ENCODE data around the gene YES1.

The YES1 gene

DNA sequence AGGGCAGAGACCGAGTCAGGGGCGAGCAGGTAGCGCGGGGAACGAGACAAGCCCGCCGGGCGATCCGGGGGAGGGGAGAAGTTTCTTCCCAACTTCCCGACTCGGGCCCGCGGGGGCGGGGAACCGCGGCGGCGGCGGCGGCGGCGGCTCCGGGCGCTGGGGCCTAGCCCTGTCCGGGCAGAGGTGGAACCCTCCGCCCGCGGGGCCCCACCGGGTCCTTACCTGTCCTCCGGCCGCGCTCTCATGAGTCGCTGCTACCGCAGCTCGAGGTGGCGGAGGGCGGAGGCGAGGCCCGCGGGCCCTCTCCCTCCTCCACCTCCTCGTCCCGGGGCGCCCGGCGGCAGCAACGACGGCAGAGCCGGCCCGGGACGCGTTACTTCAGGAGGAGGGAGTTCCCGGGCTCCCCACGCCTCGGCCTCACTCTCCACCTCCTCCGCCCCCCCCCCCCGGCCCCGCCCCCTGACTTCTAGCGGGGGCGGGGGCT, at the start of gene YES1:
TSS of gene YES1 (minus strand) at position 351 of the 484 bp plus-strand sequence. CDS start 55,415 bp downstream, outside the sequence.
- DNase-seq (ENCODE audit: low read depth in 2 of 2), result no peak

DNA sequence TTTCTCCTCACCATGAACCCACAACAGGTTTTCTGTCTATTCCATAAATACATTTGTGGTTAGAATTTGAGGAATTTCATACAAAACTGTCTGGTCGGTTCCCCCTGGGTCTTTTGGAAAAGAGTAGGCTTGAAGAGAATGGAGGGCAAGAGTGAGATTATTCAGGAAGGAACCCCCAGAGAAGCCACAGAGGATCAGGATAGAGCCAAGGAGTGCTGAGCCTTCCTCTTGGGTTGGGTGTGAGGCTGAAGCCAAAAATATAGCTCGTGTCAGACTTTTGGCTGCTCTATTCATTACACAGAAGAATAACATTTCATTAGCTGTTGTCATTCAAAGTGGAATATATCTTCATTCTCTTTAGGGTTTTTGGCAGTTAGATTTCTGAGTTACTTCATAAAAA, 45.9 kb upstream of the YES1 start:
- DNase-seq (ENCODE audit: low read depth in 2 of 2), result no peak

DNA sequence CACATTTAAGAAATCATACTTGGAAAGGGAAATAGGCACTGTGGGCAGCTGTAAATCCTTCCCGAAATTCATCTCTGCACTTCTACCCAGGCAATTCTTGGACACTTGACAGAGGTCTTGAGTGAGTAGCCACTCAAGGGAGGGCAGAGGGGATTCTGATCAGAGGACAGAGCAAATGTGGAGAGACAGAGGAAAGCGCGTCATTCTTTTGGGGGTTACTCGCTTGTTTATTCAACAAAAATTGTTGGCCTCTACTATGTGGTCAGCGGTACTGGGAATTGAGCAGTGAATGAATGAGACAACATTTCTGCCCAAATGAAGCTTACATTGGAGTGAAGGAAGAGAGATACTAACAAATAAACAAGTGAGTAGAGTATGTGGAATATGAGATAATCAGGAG, 41.4 kb upstream of the YES1 start:
- no peak for DNase-seq (ENCODE audit: low read depth in 2 of 2)

DNA sequence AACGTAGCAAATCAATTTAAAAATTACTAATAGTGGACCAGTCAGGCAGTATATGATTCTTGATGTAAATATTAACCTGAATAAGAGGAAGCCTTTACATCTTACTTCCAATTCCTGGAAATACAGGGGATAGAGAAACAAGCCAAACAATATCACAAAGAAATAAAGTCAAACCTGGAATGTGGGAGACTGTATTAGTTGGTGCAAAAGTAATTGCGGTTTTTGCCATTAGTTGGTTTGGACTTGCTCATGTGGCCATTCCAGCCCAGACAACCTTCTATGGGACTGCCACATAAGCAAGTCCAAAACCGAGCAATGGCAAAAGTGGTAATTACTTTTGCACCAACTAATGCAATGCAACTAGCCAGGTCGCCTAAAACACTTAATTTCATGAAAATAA, 38.9 kb upstream of the YES1 start:
- no peak for DNase-seq (ENCODE audit: low read depth in 2 of 2)

DNA sequence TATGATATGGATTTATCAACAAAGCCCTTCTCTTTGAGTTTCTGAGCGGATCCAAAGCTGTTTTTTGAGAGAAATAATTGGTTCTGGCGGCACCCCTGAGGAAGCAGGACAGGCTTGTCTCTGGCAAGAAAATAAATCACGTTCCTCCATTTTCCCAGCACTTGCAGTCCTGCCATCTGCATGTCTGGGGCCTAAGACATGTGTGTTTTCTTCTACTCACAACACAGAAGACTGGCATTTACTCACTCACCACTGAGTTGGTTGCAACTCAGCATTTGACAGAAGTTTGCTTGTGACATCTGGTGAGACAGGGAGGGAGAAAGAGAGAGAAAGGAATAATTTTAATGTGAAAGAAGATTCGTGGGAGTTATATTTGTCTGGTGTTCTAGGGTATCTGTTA, 37.0 kb upstream of the YES1 start:
- no peak for DNase-seq (ENCODE audit: low read depth in 2 of 2)

DNA sequence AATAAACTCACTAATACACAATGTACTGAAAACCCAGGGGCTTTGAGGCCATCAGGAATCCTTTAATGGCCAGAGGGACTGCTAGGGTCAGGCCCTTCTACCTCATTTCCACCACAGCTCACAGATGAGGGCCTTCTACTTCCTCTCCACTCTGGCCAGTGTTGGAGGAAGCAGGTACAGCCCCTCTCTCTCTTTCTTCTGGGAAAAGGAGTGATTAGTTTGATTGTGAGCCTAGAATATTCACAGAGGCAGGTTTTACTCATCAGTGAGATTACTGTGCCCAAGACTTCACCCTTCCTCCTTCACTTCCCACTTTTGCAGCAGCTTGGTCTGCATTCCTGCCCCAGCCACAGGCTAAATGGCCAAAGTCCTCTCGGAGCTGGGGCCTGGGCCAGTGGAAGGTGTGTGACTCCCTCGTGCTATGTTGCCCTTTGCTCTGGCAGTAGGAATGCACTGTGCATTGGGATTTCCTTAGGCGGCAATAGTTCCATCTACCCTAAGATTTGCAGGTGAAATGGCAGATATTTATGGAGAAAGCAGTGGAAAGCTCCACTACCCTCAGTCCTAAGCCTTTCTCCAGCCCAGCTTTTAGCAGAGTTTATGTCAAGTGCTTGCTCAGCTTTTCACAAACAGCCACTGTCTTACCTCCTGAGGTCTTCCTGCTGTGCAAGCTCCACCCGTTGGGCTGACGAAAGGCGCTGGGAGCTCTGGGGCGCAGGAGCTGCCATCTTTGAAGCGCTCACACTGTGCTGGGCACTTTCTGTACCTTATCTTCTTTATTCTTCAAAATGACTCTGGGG, 36.2 kb upstream of the YES1 start:
- no peak for DNase-seq (ENCODE audit: low read depth in 2 of 2)

DNA sequence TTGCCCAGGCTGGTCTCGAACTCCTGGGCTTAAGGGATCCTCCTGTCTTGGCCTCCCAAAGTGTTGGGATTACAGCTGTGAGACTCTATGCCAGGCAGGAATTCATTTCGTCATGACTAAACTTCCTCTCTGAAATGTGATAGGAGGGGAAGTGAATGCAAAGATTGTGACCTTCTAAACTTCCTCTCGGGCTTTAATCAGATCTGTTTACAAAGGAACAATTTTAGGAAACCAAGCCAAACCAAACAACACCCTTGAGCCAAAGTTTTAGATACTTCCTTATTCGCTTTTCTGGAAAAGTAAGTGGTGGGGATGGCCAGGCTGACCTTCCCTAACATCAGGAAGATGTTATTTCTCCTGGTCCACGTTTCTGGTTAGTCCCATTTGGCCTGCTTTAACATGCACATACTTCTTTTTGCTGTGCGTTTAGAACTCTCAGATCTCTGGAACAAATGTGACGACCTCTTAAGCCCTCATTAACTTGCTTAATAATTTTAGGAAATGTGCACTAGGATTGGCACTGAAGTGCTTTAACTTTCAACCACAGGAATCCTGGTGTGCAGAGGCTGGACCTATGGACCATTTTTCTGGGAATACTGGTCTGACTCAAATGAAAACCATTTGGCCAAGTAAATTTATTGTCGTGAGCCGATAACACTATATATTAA, 33.2 kb upstream of the YES1 start:
- no peak for DNase-seq (ENCODE audit: low read depth in 2 of 2)

DNA sequence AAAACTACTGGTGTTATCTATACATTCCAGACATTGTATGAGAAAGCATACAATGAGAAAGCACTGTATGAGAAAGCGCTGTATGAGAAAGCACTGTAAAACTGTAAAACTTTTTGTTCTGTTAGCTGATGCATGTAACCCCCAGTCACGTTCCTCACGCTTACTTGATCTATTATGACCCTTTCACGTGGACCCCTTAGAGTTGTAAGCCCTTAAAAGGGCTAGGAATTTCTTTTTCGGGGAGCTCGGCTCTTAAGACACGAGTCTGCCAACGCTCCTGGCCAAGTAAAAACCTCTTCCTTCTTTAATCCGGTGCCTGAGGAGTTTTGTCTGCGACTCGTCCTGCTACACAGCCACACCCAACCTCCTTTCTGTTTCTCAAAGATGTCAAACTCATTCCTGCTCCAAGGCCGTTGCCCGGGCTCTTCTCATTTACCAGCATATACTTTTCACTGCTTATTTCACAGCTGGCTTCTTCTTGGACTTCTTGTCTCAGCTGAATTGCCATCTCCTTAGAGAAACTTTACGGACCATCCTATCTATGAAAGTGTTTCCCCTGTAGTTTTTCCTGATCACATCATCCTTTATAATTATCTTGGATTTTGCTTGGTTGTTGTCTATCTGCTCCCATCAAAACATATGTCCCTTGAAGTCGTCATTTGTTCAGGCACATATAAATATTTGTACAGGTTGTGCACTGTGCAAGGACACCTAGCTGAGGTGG, 29.8 kb upstream of the YES1 start:
- no peak for DNase-seq (ENCODE audit: low read depth in 2 of 2)

DNA sequence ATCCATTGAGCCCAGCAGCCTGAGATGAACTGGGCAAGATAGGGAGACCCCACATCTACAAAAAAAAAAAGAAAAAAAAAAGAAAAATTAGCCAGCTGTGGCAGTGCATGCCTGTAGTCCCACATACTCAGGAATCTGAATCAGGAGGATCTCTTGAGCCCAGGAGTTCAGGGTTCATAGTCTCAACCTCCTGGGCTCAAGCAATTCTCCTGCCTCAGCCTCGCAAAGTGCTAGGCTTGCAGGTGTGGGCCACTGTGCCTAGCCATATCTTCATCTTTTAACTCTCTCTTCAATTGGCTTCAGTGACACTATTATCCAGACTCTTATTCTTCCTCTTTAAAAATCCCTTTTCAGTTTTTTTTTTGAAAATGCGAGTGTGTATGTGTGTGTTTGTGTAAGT, 28.5 kb upstream of the YES1 start:
- no peak for DNase-seq (ENCODE audit: low read depth in 2 of 2)

DNA sequence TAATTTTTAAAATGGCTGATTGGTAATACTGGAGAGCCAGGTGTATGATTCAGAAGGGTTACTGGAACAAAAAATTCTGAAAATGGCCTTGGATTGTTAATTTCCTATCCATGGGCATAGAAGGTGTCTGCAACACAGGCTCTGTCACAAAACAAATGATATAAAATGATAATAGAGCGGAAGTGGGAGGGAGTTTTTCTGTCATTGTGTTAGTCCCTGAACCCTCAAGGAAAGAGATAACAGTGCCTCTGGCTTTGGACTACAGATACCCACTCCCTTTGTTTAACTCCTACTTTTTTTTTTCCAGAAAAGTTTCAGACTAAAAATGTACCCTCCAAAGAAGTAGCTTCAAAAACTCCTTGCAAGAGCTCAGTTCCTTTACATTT, 28.0 kb upstream of the YES1 start:
- no peak for DNase-seq (ENCODE audit: low read depth in 2 of 2)

DNA sequence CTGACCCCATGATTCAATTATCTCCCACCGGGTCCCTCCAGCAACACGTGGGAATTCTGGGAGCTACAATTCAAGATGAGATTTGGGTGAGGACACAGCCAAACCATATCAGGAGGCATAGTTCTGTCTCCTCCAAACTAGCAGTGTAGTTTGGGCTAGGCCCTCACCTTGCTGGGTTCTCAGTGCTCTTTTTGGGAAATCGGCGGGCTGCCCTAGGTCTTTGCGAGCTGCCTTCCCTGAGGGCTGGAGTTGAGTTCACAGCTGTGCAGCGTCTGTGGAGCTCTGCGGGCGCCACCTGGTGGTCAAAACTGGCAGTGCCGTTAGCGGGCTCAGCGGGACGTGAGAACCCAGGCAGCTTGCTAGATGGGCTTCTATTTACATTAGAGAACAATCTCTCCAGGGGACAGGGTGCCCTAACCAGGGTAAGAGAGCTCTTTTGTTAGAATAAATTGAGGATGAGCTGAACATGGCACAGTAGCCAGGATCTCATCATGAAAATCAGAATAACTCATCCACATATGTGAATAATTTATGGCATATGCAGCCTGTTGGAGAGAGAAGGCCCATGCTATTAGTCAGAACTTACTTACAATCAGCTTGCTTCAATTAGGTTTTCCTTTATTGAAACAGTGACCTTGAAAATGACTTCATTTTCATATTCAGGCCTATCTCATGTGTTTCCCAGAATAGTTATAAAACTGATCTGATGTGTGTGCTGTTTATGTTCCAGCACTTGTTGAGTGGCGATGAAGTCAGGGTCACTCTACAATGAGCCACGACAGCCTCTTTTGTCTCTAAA, 27.4 kb upstream of the YES1 start:
- peak; percentile 83 to 87 for DNase-seq (ENCODE audit: low read depth in 2 of 2)

DNA sequence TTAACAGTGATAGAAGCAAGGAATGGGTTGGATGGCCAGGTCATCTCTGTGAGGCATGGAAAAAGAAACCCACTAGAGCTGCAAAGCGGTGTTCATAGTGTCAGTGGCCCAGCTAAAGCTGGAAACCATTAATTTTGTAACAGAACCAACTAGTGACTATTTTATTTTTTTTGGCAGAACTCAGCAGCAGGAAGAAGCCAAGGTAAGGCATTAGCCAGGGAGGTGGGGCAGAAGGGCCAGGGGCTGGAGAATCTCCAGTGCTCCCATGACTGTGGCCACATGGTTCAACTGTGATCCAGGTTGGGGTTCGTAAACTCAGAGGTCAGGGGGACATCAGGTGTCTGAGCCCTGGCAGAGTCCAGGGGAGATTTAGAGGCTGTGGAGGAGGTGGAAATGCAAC, 25.9 kb upstream of the YES1 start:
- DNase-seq (ENCODE audit: low read depth in 2 of 2), result no peak

DNA sequence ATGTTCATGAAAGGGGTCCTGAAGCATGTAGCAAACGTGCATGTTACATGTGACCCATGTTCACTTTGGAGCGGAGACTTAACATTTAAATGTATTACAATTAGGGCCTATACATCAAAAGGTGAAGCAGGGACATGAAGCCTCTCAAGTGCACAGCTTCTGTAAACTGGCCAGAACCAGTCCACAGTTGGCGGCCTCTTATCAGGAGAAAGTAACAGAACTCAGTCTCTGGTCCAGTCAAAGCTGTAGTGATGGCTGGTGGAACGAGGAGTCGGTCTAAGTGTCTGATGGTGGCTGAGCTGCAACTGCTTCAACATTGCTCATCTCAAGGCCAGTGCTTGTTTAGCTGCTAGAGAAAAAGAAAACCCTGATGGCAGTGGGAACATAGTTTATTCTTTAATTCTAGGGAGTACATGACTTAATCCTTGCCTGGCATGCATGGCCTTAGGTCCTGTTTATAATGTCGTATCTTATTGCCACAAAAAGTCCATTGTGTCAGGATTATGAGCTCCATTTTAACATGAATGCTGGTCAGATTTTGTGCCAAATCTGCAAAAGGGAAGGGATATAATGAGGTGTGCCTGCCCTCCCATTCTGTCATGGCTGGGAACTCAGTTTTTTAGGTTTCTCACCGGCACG, 22.2 kb upstream of the YES1 start:
- no peak for DNase-seq (ENCODE audit: low read depth in 2 of 2)

DNA sequence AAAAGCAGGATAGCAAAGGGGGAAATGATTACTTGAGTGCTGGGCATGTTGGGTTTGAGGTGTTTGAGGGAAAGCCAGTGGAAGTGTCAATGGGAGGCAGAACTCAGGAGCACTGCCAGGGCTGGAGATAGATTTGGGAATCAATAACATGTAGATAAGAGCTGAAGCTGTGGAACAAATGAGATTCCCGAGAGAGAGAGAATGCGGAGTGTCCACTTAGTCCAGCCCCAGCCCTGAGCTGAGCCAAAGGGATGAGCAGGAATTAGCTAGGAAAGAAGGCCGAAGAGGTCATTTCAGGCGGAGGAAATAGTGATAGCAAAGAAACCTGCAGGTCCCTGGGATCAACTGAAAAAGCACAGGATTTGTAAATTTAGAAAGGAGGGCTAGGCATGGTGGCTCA, 21.2 kb upstream of the YES1 start:
- DNase-seq (ENCODE audit: low read depth in 2 of 2), result no peak

DNA sequence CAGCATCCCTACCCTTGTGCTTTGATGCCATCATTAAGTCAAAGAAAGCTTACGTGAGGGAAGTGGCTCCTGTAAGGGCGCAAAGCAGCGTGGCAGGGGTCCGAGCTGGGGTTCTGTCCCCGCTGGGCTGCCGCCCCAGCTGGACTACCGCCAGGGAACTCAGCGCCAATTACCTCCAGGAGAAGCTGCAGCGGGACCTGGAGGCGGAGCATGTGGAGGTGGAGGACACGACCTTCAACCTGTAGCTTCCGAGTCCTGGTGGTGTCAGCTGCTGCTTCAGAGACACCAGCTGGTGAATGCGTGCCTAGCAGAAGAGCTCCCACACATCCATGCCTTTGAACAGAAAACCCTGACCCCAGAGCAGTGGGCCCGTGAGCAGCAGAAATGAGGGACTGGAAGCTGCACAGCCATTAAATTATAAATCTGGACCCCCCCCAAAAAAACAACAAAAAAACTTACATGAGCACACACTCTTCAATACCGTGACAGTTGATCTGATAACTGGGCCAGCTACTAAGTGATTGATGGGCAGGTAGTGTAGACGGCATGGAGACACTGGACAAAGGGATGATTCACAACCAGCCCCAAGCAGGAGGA, 20.1 kb upstream of the YES1 start:
- no peak for DNase-seq (ENCODE audit: low read depth in 2 of 2)

DNA sequence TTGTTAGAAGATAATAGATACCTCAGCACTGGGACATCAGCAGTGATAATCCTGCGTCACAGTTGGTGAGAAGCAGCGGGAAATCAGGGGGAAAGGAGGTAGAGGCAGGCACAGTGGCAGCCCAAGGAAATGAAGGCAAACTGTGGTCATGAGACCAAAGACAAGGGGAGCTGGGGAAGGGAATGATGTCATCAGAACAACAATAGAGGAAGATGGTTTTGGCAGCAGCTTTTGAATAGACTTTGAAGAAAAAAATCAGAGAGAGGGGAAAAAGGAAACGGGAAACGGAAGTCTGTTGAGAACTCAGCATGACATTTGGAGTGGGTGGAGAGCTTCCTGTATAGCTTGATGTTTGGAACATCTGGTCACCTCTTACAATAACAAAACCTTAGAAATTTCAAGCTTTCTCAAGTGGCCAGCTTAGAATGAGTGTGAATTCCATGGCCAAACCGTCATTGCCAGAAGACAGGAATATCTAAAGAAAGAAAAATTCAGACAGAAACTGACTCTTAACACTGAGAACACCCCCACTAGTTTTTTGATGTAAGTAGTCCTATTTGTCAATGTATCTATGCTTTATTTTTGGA, 18.4 kb upstream of the YES1 start:
- DNase-seq (ENCODE audit: low read depth in 2 of 2), result no peak

DNA sequence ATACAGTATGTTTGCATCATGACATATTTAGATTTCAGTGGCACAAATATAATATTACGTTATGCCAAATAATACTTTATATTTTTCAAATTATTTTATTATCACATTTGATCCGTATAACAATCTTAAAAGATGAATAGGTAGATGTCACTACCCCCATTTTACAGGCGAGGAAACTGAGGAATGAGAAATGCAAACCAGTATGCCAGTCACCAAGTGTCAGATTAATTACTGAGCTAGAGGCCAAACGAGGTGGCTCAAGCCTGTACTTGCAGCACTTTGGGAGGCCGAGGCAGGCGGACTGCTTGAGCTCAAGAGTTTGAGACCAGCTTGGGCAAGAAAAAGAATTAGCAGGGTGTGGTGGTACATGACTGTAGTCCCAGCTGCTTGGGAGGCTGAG, 17.4 kb upstream of the YES1 start:
- DNase-seq (ENCODE audit: low read depth in 2 of 2), result no peak

DNA sequence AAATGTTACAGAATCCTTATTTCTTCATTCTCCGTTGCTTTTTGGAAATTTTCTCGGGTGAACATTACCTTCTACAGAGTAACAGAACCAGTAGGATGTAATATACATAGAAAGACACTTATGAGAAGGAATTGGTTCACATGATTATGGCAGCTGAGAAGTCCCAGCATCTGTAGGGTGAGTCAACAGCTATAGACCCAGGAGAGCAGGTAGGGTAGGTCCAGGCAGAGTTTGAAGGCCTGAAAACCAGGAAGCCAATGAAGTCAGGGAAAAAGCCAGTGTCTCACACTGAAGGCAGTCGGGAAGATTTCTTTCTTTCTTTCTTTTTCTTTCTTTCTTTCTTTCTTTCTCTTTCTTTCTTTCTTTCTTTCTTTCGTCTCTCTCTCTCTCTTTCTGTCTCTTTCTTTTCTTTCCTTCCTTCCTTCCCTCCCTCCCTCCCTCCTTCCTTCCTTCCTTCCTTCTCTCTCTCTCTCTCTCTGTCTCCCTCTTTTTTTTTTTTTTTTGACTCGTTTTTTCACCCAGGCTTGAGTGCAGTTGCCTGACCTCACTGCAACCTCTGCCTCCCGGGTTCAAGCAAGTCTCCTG, 15.1 kb upstream of the YES1 start:
- no peak for DNase-seq (ENCODE audit: low read depth in 2 of 2)

DNA sequence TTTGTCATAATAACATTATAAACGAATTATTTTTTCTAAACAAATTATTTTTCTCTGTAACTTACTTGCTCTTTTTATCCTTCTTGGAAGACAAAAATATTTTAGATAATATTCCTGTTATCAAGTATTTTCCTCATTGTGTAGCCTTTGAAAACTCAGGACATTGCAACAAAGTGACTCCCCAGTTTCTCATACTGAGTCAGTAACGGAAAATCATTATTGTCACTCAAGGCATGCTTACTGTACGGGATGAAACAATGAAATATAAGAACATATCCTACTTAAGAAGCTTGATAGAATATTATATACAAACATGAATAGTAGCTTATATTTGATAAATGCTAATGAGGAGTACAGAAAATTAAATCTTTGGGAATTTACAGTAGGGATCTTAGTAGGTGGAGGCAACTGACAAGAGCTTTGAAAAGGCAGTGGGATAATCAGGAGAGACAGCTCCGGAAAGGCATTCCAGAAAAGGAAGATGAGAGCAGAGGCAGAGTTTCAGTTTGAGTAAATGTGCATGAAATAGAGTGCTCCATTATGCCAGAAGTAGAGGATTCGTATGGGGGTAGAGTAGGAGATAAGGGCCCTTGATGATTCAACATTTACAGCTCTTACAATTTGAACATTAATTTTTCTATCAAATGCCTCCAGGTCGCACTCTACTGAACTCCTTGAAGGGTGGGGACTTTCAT, 14.0 kb upstream of the YES1 start:
- DNase-seq (ENCODE audit: low read depth in 2 of 2), result no peak

DNA sequence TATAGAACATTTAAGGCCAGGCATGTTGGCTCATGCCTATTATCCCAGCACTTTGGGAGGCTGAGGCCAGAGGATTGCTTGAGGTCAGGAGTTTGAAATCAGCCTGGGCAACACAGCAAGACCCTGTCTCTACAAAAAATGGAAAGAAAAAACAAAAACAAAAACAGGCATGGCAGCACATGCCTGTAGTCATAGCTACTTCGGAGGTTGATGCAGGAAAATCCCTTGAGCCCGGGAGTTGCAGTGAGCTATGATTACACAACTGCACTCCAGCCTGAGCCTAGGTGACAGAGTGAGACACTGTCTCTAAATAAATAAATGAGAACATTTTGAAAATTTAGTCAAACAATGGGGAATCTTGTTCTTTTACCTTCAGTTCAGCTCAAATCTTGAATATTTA, 12.1 kb upstream of the YES1 start:
- DNase-seq (ENCODE audit: low read depth in 2 of 2), result no peak
